Ovary (tissue), 9 donors: ENCODE results near the gene CACFD1. TPM values are rescaled to one million over a fixed set of nuclear protein-coding genes. Genes with fewer than 3 reads are reported as not detected.

ENCODE experiments used
- DNase-seq, 5 donors: peaks; one replicate each; pipeline ENCODE4 v3.0.0-alpha.2; 2019 to 2020
- H3K27ac ChIP-seq, 2 donors: fragments of 200-600 bp; one replicate each; pipeline versions ENCODE4 v1.5.1 to v1.8.0; 2019 to 2022
- H3K27me3 ChIP-seq: fragments of 200-600 bp; one replicate; pipeline ENCODE4 v1.8.0; 2022
- H3K36me3 ChIP-seq: fragments of 200-600 bp; sonication (generic); one replicate; pipeline ENCODE4 v1.5.1; 2019
- H3K4me1 ChIP-seq: one replicate; pipeline ENCODE4 v1.8.1; 2013; ENCODE audit warnings: mild to moderate bottlenecking, moderate library complexity; ENCODE audit not compliant: insufficient read depth
- H3K4me3 ChIP-seq: fragments of 200-600 bp; sonication (generic); one replicate; pipeline ENCODE4 v1.5.1; 2017
- H3K9me3 ChIP-seq, 2 donors: fragments of 200-600 bp in 1 of 2; sonication (generic) in 1 of 2; one replicate each; pipeline versions ENCODE4 v1.5.1 to v1.8.1; 2013 to 2019; ENCODE audit warnings: mild to moderate bottlenecking in 1 of 2, moderate library complexity in 1 of 2
- CTCF ChIP-seq, 3 donors: fragments of 450-650 bp in 2 of 3; fragments of 200-600 bp in 1 of 3; IDR thresholded peaks; one replicate each; pipeline versions ENCODE4 v1.5.1 to v1.8.0; 2016 to 2022; ENCODE audit warnings: antibody characterized with exemption in 3 of 3, mild to moderate bottlenecking in 1 of 3
- EP300 ChIP-seq: sonication (generic); formaldehyde crosslinking; IDR thresholded peaks from one replicate; pipeline ENCODE4 v1.6.1; 2017; ENCODE audit warnings: antibody characterized with exemption
- POLR2A ChIP-seq: fragments of 450-650 bp; IDR thresholded peaks from one replicate; pipeline ENCODE4 v1.6.1; 2017; ENCODE audit warnings: antibody characterized with exemption, mild to moderate bottlenecking, moderate library complexity
- WGBS, 3 donors: extraction: QIAGEN DNeasy Blood & Tissue Kit in 1 of 3; methylation state at CpG; one replicate each; pipeline versions ENCODE4 v1.1.5 to v1.1.7; 2013 to 2017; 5-methylcytosine and 5-hydroxymethylcytosine counted together
- intact Hi-C, 4 donors: fragments of 100-400 bp; cut with DNase I; formaldehyde crosslinking; loops; one replicate each; pipeline versions ENCODE4 v1.11.0 to v1.15.1; 2022 to 2023
- polyA plus RNA-seq, 2 donors: library from polyadenylated mRNA; stranded (reverse); fragments of 200-250 nt in 1 of 2; fragments of 350-450 nt in 1 of 2; fragmentation: Illumina TruSeq in 1 of 2; extraction: RNeasy Lipid Tissue Mini Kit (QIAGEN cat#74804) in 1 of 2; gene quantifications; one replicate each; pipeline ENCODE4 v1.2.3, GENCODE V29; 2013 to 2014
- total RNA-seq, 7 donors: library from RNA; depleted of rRNA in 2 of 7; stranded (reverse); fragments of >200 nt in 2 of 7; fragmentation: NEBNext Ultra II Directional in 3 of 7; extraction: Animal tissue kit (Norgen Biotek cat#: 25700) in 3 of 7; gene quantifications; one replicate each; pipeline versions ENCODE4 v1.1.0 to v1.2.4, GENCODE V29; 2016 to 2023
- donor health status: DM: no; HTN: no; CAD: no; lungs with moderate emphysema.
- donor health status: DM: no; HTN: no; CAD: no.
- donor health status: Bipolar disorder and iron deficiency.
- donor health status: DM: yes; HTN: yes; CAD: no.
- donor health status: DM: no; HTN: no; CAD: no.
- donor health status: DM: yes; HTN: yes; CAD: no.

The CACFD1 gene
- total and polyA plus RNA-seq, 9 donors, result 1.6 to 23.4 (median 16.0) TPM

DNA sequence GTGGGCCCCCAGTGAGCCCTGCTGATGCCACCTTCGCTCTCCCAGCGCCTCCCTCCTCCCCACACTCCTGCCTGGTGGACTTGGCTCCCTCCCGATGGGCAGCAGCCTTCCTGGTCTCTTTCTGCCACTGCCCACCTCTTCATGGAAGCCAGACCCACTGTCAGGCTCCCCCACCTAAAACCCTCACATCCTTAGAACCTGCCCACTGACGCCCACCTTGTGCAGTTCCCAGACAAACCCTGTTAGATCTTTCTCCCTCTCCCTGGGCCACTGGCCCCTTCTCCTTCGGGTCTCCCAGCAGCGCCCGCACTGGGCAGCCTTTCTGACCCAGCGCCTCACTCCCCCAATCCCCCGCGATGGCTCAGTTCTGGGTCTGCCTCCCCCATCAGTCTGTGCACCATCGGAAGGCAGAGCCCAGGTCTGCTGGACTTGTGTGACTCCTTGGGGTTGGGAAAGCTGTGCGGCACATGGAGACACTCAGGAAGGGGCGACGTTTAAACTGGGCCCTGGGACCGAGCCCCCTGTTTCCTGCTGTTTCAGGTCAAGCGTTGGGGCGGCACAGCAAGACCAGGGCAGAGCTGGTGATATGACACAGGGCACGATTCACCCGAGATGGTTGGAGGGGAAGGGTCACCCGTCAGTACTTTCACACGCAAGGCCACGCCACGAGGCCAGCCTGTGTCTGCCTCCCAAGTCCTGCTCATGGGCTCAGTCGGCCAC, 47.6 kb downstream of the CACFD1 start:
- H3K27ac ChIP-seq, result peak overlapping the region in 1 of 2 donors; percentile 68

DNA sequence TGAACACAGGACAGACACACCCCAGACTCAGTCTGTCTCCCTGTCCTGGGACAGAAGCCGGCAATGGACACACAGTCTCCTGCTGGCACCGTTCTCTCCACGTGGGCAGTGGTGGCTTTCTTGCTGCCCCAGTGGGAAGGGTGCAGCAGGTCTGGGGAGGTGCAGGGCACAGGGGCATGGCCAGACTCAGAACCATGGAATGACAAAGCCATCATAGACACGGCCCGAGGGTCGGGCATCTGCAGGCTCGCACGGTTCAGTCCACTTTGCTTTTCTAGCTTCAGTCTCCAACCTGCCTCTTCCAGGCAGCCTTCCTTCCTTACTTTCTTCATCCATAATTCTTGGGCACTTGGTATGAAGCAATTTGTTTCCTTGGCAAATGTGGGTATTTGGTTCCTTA, 48.3 kb downstream of the CACFD1 start:
- H3K27ac ChIP-seq, result no peak overlapping the region
- 86 to 97% (median 91%) methylated on average over 8 of the region's 8 CpGs for WGBS, 3 donors

More for the DNA sequence above, 47.6 kb downstream of the CACFD1 start:
- Histone ChIP-seq H3K4me1 (peaks cover 20% of the 10 kb centered on the region), H3K36me3 (no peaks in the 10 kb centered on the region), H3K27me3 (no peaks in the 10 kb centered on the region), H3K4me3 (no peak overlapping the region), H3K9me3 (no peaks in the 10 kb centered on the region)
- DNase-seq, result peak in 1 of 5 donors; percentile 36
- intact Hi-C loops, result no loop called here
- WGBS, 3 donors, result 91 to 94% (median 93%) methylated on average over 24 of the region's 24 CpGs
- TF ChIP-seq CTCF (IDR thresholded peaks at IDR 0.05) (no peak), EP300 (no peak), POLR2A (no peak)

GRCh38 chr9:133509179-133510083, 49.7 kb downstream of the CACFD1 start:
- H3K4me1 ChIP-seq, result peaks cover 27% of the 10 kb centered on the region
- intact Hi-C loops, result loop anchor here in 1 of 4 donors (10.0 kb wide), 1 partner anchor 205 kb away; no protein-coding TSS in a partner anchor
- TF ChIP-seq CTCF (IDR thresholded peaks at IDR 0.05) (no peak), EP300 (no peak), POLR2A (no peak)
- H3K36me3 ChIP-seq, result no peaks in the 10 kb centered on the region
- WGBS, 3 donors, result 15 to 30% (median 29%) methylated on average over 24 to 26 of the region's 26 CpGs
- no peak overlapping the region for H3K4me3 ChIP-seq
- DNase-seq, result peak in 1 of 5 donors; percentile 52
- H3K9me3 ChIP-seq, result no peaks in the 10 kb centered on the region
- no peaks in the 10 kb centered on the region for H3K27me3 ChIP-seq
- H3K27ac ChIP-seq, result no peak overlapping the region

More for the DNA sequence above, 48.3 kb downstream of the CACFD1 start:
- Histone ChIP-seq H3K36me3 (no peaks in the 10 kb centered on the region), H3K4me1 (peaks cover 20% of the 10 kb centered on the region), H3K27me3 (no peaks in the 10 kb centered on the region), H3K4me3 (no peak overlapping the region), H3K9me3 (no peaks in the 10 kb centered on the region)
- intact Hi-C loops, result no loop called here
- TF ChIP-seq EP300 (no peak), CTCF (IDR thresholded peaks at IDR 0.05) (no peak), POLR2A (no peak)
- no peak for DNase-seq

GRCh38 chr9:133510926-133511505, 51.2 kb downstream of the CACFD1 start:
- Histone ChIP-seq H3K27me3 (no peaks in the 10 kb centered on the region), H3K4me1 (peaks cover 28% of the 10 kb centered on the region), H3K4me3 (no peak overlapping the region), H3K27ac (no peak overlapping the region), H3K36me3 (no peaks in the 10 kb centered on the region), H3K9me3 (no peaks in the 10 kb centered on the region)
- TF ChIP-seq EP300 (no peak), POLR2A (no peak), CTCF (IDR thresholded peaks at IDR 0.05) (no peak)
- peak in 1 of 5 donors; percentile 24 for DNase-seq
- 87 to 89% (median 87%) methylated on average over 26 to 27 of the region's 27 CpGs for WGBS, 3 donors
- intact Hi-C loops, result loop anchor here in 1 of 4 donors (10.0 kb wide), 1 partner anchor 204 kb away; no protein-coding TSS in a partner anchor
